Ovary (tissue), 9 donors: ENCODE data around the gene BRCC3. TPM values are rescaled to one million over a fixed set of nuclear protein-coding genes. Genes with fewer than 3 reads are reported as not detected.

Experiments used
- DNase-seq, 5 donors: peaks; one replicate each; pipeline ENCODE4 v3.0.0-alpha.2; 2019 to 2020
- H3K27ac ChIP-seq, 2 donors: fragments of 200-600 bp; one replicate each; pipeline versions ENCODE4 v1.5.1 to v1.8.0; 2019 to 2022
- H3K27me3 ChIP-seq: fragments of 200-600 bp; one replicate; pipeline ENCODE4 v1.8.0; 2022
- H3K36me3 ChIP-seq: fragments of 200-600 bp; sonication (generic); one replicate; pipeline ENCODE4 v1.5.1; 2019
- H3K4me1 ChIP-seq: one replicate; pipeline ENCODE4 v1.8.1; 2013; ENCODE audit warnings: mild to moderate bottlenecking, moderate library complexity; ENCODE audit not compliant: insufficient read depth
- H3K4me3 ChIP-seq: fragments of 200-600 bp; sonication (generic); one replicate; pipeline ENCODE4 v1.5.1; 2017
- H3K9me3 ChIP-seq, 2 donors: fragments of 200-600 bp in 1 of 2; sonication (generic) in 1 of 2; one replicate each; pipeline versions ENCODE4 v1.5.1 to v1.8.1; 2013 to 2019; ENCODE audit warnings: mild to moderate bottlenecking in 1 of 2, moderate library complexity in 1 of 2
- EP300 ChIP-seq: sonication (generic); formaldehyde crosslinking; IDR thresholded peaks from one replicate; pipeline ENCODE4 v1.6.1; 2017; ENCODE audit warnings: antibody characterized with exemption
- POLR2A ChIP-seq: fragments of 450-650 bp; IDR thresholded peaks from one replicate; pipeline ENCODE4 v1.6.1; 2017; ENCODE audit warnings: antibody characterized with exemption, mild to moderate bottlenecking, moderate library complexity
- WGBS, 3 donors: extraction: QIAGEN DNeasy Blood & Tissue Kit in 1 of 3; methylation state at CpG; one replicate each; pipeline versions ENCODE4 v1.1.5 to v1.1.7; 2013 to 2017; 5-methylcytosine and 5-hydroxymethylcytosine counted together
- intact Hi-C, 4 donors: fragments of 100-400 bp; cut with DNase I; formaldehyde crosslinking; loops; one replicate each; pipeline versions ENCODE4 v1.11.0 to v1.15.1; 2022 to 2023
- polyA plus RNA-seq, 2 donors: library from polyadenylated mRNA; stranded (reverse); fragments of 200-250 nt in 1 of 2; fragments of 350-450 nt in 1 of 2; fragmentation: Illumina TruSeq in 1 of 2; extraction: RNeasy Lipid Tissue Mini Kit (QIAGEN cat#74804) in 1 of 2; gene quantifications; one replicate each; pipeline ENCODE4 v1.2.3, GENCODE V29; 2013 to 2014
- total RNA-seq, 7 donors: library from RNA; depleted of rRNA in 2 of 7; stranded (reverse); fragments of >200 nt in 2 of 7; fragmentation: NEBNext Ultra II Directional in 3 of 7; extraction: Animal tissue kit (Norgen Biotek cat#: 25700) in 3 of 7; gene quantifications; one replicate each; pipeline versions ENCODE4 v1.1.0 to v1.2.4, GENCODE V29; 2016 to 2023
- TF ChIP-seq, protein P1 (sequence below), 3 donors: fragments of 450-650 bp in 2 of 3; fragments of 200-600 bp in 1 of 3; IDR thresholded peaks; one replicate each; pipeline versions ENCODE4 v1.5.1 to v1.8.0; 2016 to 2022; ENCODE audit warnings: antibody characterized with exemption in 3 of 3, mild to moderate bottlenecking in 1 of 3
- donor health status: DM: no; HTN: no; CAD: no; lungs with moderate emphysema.
- donor health status: DM: no; HTN: no; CAD: no.
- donor health status: Bipolar disorder and iron deficiency.
- donor health status: DM: yes; HTN: yes; CAD: no.
- donor health status: DM: no; HTN: no; CAD: no.
- donor health status: DM: yes; HTN: yes; CAD: no.

The BRCC3 gene
- total and polyA plus RNA-seq, 9 donors, result 4.3 to 15.1 (median 13.3) TPM

GRCh38 chrX:155026727-155027508, 44.4 kb upstream of the BRCC3 start, which contains the start of gene FUNDC2:
FUNDC2 (plus strand) TSS chrX:155026844; CDS start chrX:155026939, 95 bp downstream.
- peak within 1 kb of the TSS; percentile 89 to 95 for H3K27ac ChIP-seq
- intact Hi-C loops, result no loop called here
- no peaks in the 10 kb centered on the region for H3K27me3 ChIP-seq

GRCh38 chrX:155027509-155028066, 43.7 kb upstream of the BRCC3 start:
- intact Hi-C loops, result no loop called here
- peak overlapping the region; percentile 75 for H3K4me3 ChIP-seq
- TF ChIP-seq POLR2A, result peak; percentile 74
- TF ChIP-seq, protein P1, sequence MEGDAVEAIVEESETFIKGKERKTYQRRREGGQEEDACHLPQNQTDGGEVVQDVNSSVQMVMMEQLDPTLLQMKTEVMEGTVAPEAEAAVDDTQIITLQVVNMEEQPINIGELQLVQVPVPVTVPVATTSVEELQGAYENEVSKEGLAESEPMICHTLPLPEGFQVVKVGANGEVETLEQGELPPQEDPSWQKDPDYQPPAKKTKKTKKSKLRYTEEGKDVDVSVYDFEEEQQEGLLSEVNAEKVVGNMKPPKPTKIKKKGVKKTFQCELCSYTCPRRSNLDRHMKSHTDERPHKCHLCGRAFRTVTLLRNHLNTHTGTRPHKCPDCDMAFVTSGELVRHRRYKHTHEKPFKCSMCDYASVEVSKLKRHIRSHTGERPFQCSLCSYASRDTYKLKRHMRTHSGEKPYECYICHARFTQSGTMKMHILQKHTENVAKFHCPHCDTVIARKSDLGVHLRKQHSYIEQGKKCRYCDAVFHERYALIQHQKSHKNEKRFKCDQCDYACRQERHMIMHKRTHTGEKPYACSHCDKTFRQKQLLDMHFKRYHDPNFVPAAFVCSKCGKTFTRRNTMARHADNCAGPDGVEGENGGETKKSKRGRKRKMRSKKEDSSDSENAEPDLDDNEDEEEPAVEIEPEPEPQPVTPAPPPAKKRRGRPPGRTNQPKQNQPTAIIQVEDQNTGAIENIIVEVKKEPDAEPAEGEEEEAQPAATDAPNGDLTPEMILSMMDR (IDR thresholded peaks at IDR 0.05), result no peak
- 30 to 39% (median 39%) methylated on average over 14 of the region's 14 CpGs for WGBS, 3 donors
- peak in 1 of 5 donors; percentile 40 for DNase-seq
- H3K9me3 ChIP-seq, result no peaks in the 10 kb centered on the region
- H3K4me1 ChIP-seq, result no peaks in the 10 kb centered on the region
- H3K36me3 ChIP-seq, result no peaks in the 10 kb centered on the region
- H3K27ac ChIP-seq, result peak overlapping the region; percentile 89 to 95
- no peaks in the 10 kb centered on the region for H3K27me3 ChIP-seq

More at GRCh38 chrX:155026727-155027508, 44.4 kb upstream of the BRCC3 start, which contains the start of gene FUNDC2:
- 31 to 35% (median 33%) methylated on average over 63 to 82 of the region's 82 CpGs for WGBS, 3 donors
- TF ChIP-seq EP300 (peak; percentile 53), POLR2A (peak; percentile 73)
- TF ChIP-seq, protein P1 (IDR thresholded peaks at IDR 0.05), result peak in 1 of 3 donors; percentile 17
- H3K4me3 ChIP-seq, result peak within 1 kb of the TSS; percentile 75
- no peaks in the 10 kb centered on the region for H3K36me3 ChIP-seq
- no peaks in the 10 kb centered on the region for H3K4me1 ChIP-seq
- no peaks in the 10 kb centered on the region for H3K9me3 ChIP-seq
- DNase-seq, result peak; percentile 89 to 93 (median 92)

GRCh38 chrX:155028129-155028528, 43.2 kb upstream of the BRCC3 start:
- intact Hi-C loops, result no loop called here

DNA sequence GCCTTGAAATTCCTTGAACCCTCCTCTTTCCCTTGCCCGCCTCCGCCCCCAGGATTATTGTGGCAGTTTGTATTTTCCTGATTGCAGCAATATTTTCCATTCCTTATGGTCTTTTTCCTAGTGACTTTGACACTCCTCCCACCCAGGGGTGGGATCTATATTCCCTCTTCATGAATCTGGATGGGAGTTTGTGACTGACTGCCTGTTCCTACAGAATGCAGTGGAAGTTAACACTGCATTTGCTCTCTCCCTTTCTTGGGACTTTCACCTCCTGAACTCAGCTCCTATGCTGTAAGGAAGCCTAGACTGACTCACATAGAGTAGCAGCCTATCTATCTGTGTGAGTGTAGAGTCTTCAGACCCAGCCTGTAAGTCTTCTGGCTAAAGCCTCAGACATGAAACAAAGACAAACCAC, 42.4 kb upstream of the BRCC3 start:
- no peaks in the 10 kb centered on the region for H3K27me3 ChIP-seq
- H3K36me3 ChIP-seq, result no peaks in the 10 kb centered on the region
- TF ChIP-seq EP300 (no peak), POLR2A (no peak)
- TF ChIP-seq, protein P1 (IDR thresholded peaks at IDR 0.05), result no peak
- no peaks in the 10 kb centered on the region for H3K4me1 ChIP-seq
- intact Hi-C loops, result no loop called here
- no peak overlapping the region for H3K27ac ChIP-seq
- no peaks in the 10 kb centered on the region for H3K9me3 ChIP-seq
- WGBS, 3 donors, result 37 to 54% (median 44%) methylated on average over 2 of the region's 2 CpGs
- no peak for DNase-seq
- H3K4me3 ChIP-seq, result no peak overlapping the region

More at GRCh38 chrX:155028129-155028528, 43.2 kb upstream of the BRCC3 start:
- peak overlapping the region; percentile 75 for H3K4me3 ChIP-seq
- H3K27ac ChIP-seq, result no peak overlapping the region
- no peaks in the 10 kb centered on the region for H3K27me3 ChIP-seq
- 25 to 38% (median 36%) methylated on average over 3 of the region's 3 CpGs for WGBS, 3 donors
- H3K36me3 ChIP-seq, result no peaks in the 10 kb centered on the region
- no peak for DNase-seq
- no peak for TF ChIP-seq POLR2A
- TF ChIP-seq, protein P1 (IDR thresholded peaks at IDR 0.05), result no peak
- no peak for TF ChIP-seq EP300
- no peaks in the 10 kb centered on the region for H3K9me3 ChIP-seq
- H3K4me1 ChIP-seq, result no peaks in the 10 kb centered on the region
